AG09319 (cell line): ENCODE measurements around the gene STARD8.
"Not testable (repeated sequence)": the region's sequence is repeated elsewhere in the genome, so short reads cannot be mapped to it uniquely, and the experiment has no call there.

Experiments
- DNase-seq: peaks from one replicate; pipeline ENCODE4 v3.0.0-alpha.2; 2010; ENCODE audit warnings: low read depth; ENCODE audit errors: extremely low read depth
- CTCF ChIP-seq: IDR thresholded peaks from 2 replicates; pipeline ENCODE4 v1.5.1; 2011; ENCODE audit warnings: low read depth, mild to moderate bottlenecking, inconsistent platforms, low read length, moderate library complexity

The STARD8 gene

GRCh38 chrX:68650491-68650890, 3.0 kb downstream of the STARD8 start:
- TF ChIP-seq CTCF, result no peak
- DNase-seq, result no peak

- DNase-seq, result no peak
- no peak for TF ChIP-seq CTCF
Measured at GRCh38 chrX:68651110-68651509, 3.6 kb downstream of the STARD8 start.

- no peak for DNase-seq
- no peak for TF ChIP-seq CTCF
Measured at GRCh38 chrX:68652326-68653170, 5.1 kb downstream of the STARD8 start.

- no peak for DNase-seq
- TF ChIP-seq CTCF, result no peak
Measured at GRCh38 chrX:68654693-68655092, 7.2 kb downstream of the STARD8 start.

- DNase-seq, result not testable (repeated sequence)
Measured at GRCh38 chrX:68656473-68656872, 9.0 kb downstream of the STARD8 start.

- no peak for TF ChIP-seq CTCF
- no peak for DNase-seq
Measured at GRCh38 chrX:68658530-68658929, 11.1 kb downstream of the STARD8 start.

- DNase-seq, result no peak
- TF ChIP-seq CTCF, result no peak
Measured at GRCh38 chrX:68659385-68659784, 11.9 kb downstream of the STARD8 start.

- no peak for DNase-seq
- no peak for TF ChIP-seq CTCF
Measured at GRCh38 chrX:68659786-68660185, 12.3 kb downstream of the STARD8 start.
